HepG2 (cell line): ENCODE data around the gene MECR. TPM values are rescaled to one million over a fixed set of nuclear protein-coding genes. Genes with fewer than 3 reads are reported as not detected.

Experiments used
- HOXA5 ChIP-seq: sonication (generic); formaldehyde crosslinking; IDR thresholded peaks from 2 replicates; pipeline ENCODE4 v1.4.0; 2020; ENCODE audit warnings: missing genetic modification reagents
- NR2F2 ChIP-seq: IDR thresholded peaks from 2 replicates; pipeline ENCODE4 v1.6.1; 2012; ENCODE audit warnings: low read depth, inconsistent platforms, borderline replicate concordance
- TBX3 ChIP-seq: fragments of 450-650 bp; IDR thresholded peaks from 2 replicates; pipeline ENCODE4 v1.6.1; 2017; ENCODE audit warnings: antibody characterized with exemption, mild to moderate bottlenecking, inconsistent platforms, borderline replicate concordance
- XBP1 ChIP-seq: sonication (generic); formaldehyde crosslinking; IDR thresholded peaks from 2 replicates; pipeline ENCODE4 v1.5.0; 2020; ENCODE audit warnings: missing genetic modification reagents
- ZFYVE20 ChIP-seq: sonication (generic); formaldehyde crosslinking; IDR thresholded peaks from 2 replicates; pipeline ENCODE4 v1.8.0; 2023; ENCODE audit warnings: low read depth, mild to moderate bottlenecking, moderate library complexity, missing genetic modification reagents, borderline replicate concordance
- ZNF546 ChIP-seq: sonication (generic); formaldehyde crosslinking; conservative IDR thresholded peaks from 2 replicates; pipeline ENCODE4 v1.8.1; 2023; ENCODE audit warnings: mild to moderate bottlenecking, missing genetic modification reagents
- polyA plus RNA-seq, 8 experiments: library from polyadenylated mRNA; depleted of rRNA in 3 of 8; stranded (reverse) in 7 of 8; unstranded in 1 of 8; fragments of >200 nt; fragmentation: Illumina TruSeq in 4 of 8; extraction: Trizol in 4 of 8; gene quantifications; 2 replicates each; pipeline versions ENCODE4 v1.2.1 to v1.2.3, GENCODE V29; 2011 to 2016; ENCODE audit warnings: low read depth in 4 of 8, missing spikeins in 1 of 8, mixed read lengths in 1 of 8; ENCODE audit not compliant: insufficient read depth in 1 of 8
- total RNA-seq, 5 experiments: library from RNA; depleted of rRNA; stranded (reverse); fragments of >200 nt; fragmentation: Illumina TruSeq; extraction: Trizol; gene quantifications; 2 replicates each; pipeline ENCODE4 v1.2.3, GENCODE V29; 2016; ENCODE audit warnings: low read depth in 1 of 5
- TF ChIP-seq, protein P1 (sequence below): IDR thresholded peaks from 2 replicates; pipeline ENCODE4 v1.4.0; 2020; ENCODE audit warnings: mild to moderate bottlenecking, missing genetic modification reagents
- TF ChIP-seq, protein P2 (sequence below): sonication (generic); formaldehyde crosslinking; IDR thresholded peaks from 2 replicates; pipeline ENCODE4 v1.4.0; 2020; ENCODE audit warnings: missing genetic modification reagents, borderline replicate concordance
- TF ChIP-seq, protein P3 (sequence below): sonication (generic); formaldehyde crosslinking; IDR thresholded peaks from 2 replicates; pipeline ENCODE4 v1.9.0; 2021; ENCODE audit warnings: mild to moderate bottlenecking, missing genetic modification reagents
- TF ChIP-seq, protein P4 (sequence below): sonication (generic); formaldehyde crosslinking; IDR thresholded peaks from 2 replicates; pipeline ENCODE4 v1.5.1; 2020; ENCODE audit warnings: mild to moderate bottlenecking, missing genetic modification reagents, borderline replicate concordance

MECR gene
- total and polyA plus RNA-seq, 2 of the 13 experiments (the other 11 are each of a cell fraction or from before 2014, with no cell fraction given): 18.8 to 24.9 TPM

DNA sequence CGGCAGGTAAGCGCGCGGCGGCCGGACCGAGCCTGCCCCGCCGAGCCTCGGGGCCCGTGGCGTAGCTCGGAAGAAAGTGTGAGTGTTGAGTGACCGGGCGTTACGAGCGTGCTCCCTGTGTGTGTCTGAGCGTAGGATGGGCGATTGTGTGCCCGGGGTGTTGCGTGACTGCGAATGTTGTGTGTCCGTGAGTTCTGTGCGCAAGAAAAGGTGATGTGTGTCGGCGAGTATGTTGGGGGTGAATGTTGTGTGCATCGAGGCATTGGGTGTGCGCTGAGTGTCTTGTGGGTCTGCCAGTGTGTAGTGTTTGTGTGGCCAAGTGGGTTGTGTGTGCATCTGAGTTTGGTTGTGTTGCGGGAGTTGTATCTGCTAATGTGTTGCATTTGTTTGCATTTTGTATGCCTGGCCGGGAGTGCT is 6.0 kb upstream of the MECR start (continued):
- TF ChIP-seq, protein P1, sequence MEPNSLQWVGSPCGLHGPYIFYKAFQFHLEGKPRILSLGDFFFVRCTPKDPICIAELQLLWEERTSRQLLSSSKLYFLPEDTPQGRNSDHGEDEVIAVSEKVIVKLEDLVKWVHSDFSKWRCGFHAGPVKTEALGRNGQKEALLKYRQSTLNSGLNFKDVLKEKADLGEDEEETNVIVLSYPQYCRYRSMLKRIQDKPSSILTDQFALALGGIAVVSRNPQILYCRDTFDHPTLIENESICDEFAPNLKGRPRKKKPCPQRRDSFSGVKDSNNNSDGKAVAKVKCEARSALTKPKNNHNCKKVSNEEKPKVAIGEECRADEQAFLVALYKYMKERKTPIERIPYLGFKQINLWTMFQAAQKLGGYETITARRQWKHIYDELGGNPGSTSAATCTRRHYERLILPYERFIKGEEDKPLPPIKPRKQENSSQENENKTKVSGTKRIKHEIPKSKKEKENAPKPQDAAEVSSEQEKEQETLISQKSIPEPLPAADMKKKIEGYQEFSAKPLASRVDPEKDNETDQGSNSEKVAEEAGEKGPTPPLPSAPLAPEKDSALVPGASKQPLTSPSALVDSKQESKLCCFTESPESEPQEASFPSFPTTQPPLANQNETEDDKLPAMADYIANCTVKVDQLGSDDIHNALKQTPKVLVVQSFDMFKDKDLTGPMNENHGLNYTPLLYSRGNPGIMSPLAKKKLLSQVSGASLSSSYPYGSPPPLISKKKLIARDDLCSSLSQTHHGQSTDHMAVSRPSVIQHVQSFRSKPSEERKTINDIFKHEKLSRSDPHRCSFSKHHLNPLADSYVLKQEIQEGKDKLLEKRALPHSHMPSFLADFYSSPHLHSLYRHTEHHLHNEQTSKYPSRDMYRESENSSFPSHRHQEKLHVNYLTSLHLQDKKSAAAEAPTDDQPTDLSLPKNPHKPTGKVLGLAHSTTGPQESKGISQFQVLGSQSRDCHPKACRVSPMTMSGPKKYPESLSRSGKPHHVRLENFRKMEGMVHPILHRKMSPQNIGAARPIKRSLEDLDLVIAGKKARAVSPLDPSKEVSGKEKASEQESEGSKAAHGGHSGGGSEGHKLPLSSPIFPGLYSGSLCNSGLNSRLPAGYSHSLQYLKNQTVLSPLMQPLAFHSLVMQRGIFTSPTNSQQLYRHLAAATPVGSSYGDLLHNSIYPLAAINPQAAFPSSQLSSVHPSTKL (CRISPR knock-in tag): 0 out of 2 replicates have a peak, but pooled peaks have one; percentile 1
- TF ChIP-seq, protein P2, sequence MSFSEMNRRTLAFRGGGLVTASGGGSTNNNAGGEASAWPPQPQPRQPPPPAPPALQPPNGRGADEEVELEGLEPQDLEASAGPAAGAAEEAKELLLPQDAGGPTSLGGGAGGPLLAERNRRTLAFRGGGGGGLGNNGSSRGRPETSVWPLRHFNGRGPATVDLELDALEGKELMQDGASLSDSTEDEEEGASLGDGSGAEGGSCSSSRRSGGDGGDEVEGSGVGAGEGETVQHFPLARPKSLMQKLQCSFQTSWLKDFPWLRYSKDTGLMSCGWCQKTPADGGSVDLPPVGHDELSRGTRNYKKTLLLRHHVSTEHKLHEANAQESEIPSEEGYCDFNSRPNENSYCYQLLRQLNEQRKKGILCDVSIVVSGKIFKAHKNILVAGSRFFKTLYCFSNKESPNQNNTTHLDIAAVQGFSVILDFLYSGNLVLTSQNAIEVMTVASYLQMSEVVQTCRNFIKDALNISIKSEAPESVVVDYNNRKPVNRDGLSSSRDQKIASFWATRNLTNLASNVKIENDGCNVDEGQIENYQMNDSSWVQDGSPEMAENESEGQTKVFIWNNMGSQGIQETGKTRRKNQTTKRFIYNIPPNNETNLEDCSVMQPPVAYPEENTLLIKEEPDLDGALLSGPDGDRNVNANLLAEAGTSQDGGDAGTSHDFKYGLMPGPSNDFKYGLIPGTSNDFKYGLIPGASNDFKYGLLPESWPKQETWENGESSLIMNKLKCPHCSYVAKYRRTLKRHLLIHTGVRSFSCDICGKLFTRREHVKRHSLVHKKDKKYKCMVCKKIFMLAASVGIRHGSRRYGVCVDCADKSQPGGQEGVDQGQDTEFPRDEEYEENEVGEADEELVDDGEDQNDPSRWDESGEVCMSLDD (CRISPR knock-in tag): no peak
- TF ChIP-seq XBP1 (CRISPR knock-in tag): no peak
- TF ChIP-seq, protein P3, sequence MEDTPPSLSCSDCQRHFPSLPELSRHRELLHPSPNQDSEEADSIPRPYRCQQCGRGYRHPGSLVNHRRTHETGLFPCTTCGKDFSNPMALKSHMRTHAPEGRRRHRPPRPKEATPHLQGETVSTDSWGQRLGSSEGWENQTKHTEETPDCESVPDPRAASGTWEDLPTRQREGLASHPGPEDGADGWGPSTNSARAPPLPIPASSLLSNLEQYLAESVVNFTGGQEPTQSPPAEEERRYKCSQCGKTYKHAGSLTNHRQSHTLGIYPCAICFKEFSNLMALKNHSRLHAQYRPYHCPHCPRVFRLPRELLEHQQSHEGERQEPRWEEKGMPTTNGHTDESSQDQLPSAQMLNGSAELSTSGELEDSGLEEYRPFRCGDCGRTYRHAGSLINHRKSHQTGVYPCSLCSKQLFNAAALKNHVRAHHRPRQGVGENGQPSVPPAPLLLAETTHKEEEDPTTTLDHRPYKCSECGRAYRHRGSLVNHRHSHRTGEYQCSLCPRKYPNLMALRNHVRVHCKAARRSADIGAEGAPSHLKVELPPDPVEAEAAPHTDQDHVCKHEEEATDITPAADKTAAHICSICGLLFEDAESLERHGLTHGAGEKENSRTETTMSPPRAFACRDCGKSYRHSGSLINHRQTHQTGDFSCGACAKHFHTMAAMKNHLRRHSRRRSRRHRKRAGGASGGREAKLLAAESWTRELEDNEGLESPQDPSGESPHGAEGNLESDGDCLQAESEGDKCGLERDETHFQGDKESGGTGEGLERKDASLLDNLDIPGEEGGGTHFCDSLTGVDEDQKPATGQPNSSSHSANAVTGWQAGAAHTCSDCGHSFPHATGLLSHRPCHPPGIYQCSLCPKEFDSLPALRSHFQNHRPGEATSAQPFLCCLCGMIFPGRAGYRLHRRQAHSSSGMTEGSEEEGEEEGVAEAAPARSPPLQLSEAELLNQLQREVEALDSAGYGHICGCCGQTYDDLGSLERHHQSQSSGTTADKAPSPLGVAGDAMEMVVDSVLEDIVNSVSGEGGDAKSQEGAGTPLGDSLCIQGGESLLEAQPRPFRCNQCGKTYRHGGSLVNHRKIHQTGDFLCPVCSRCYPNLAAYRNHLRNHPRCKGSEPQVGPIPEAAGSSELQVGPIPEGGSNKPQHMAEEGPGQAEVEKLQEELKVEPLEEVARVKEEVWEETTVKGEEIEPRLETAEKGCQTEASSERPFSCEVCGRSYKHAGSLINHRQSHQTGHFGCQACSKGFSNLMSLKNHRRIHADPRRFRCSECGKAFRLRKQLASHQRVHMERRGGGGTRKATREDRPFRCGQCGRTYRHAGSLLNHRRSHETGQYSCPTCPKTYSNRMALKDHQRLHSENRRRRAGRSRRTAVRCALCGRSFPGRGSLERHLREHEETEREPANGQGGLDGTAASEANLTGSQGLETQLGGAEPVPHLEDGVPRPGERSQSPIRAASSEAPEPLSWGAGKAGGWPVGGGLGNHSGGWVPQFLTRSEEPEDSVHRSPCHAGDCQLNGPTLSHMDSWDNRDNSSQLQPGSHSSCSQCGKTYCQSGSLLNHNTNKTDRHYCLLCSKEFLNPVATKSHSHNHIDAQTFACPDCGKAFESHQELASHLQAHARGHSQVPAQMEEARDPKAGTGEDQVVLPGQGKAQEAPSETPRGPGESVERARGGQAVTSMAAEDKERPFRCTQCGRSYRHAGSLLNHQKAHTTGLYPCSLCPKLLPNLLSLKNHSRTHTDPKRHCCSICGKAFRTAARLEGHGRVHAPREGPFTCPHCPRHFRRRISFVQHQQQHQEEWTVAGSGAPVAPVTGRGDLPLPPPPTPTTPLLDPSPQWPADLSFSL (CRISPR knock-in tag): peak; percentile 100
- TF ChIP-seq NR2F2: no peak
- TF ChIP-seq TBX3: no peak
- TF ChIP-seq HOXA5 (CRISPR knock-in tag): no peak
- TF ChIP-seq, protein P4, sequence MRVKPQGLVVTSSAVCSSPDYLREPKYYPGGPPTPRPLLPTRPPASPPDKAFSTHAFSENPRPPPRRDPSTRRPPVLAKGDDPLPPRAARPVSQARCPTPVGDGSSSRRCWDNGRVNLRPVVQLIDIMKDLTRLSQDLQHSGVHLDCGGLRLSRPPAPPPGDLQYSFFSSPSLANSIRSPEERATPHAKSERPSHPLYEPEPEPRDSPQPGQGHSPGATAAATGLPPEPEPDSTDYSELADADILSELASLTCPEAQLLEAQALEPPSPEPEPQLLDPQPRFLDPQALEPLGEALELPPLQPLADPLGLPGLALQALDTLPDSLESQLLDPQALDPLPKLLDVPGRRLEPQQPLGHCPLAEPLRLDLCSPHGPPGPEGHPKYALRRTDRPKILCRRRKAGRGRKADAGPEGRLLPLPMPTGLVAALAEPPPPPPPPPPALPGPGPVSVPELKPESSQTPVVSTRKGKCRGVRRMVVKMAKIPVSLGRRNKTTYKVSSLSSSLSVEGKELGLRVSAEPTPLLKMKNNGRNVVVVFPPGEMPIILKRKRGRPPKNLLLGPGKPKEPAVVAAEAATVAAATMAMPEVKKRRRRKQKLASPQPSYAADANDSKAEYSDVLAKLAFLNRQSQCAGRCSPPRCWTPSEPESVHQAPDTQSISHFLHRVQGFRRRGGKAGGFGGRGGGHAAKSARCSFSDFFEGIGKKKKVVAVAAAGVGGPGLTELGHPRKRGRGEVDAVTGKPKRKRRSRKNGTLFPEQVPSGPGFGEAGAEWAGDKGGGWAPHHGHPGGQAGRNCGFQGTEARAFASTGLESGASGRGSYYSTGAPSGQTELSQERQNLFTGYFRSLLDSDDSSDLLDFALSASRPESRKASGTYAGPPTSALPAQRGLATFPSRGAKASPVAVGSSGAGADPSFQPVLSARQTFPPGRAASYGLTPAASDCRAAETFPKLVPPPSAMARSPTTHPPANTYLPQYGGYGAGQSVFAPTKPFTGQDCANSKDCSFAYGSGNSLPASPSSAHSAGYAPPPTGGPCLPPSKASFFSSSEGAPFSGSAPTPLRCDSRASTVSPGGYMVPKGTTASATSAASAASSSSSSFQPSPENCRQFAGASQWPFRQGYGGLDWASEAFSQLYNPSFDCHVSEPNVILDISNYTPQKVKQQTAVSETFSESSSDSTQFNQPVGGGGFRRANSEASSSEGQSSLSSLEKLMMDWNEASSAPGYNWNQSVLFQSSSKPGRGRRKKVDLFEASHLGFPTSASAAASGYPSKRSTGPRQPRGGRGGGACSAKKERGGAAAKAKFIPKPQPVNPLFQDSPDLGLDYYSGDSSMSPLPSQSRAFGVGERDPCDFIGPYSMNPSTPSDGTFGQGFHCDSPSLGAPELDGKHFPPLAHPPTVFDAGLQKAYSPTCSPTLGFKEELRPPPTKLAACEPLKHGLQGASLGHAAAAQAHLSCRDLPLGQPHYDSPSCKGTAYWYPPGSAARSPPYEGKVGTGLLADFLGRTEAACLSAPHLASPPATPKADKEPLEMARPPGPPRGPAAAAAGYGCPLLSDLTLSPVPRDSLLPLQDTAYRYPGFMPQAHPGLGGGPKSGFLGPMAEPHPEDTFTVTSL (CRISPR knock-in tag): no peak
- TF ChIP-seq ZNF546 (CRISPR knock-in tag): no peak
- TF ChIP-seq ZFYVE20 (CRISPR knock-in tag): no peak
